Endothelial cell of hepatic sinusoid (primary cell): ENCODE measurements around the gene FAM170B.

ENCODE experiments used
- in situ Hi-C: cut with HindIII; loops from 2 replicates; pipeline ENCODE4 v1.10.0; 2017; ENCODE audit warnings: low sequenced_read_pairs

The FAM170B gene

DNA sequence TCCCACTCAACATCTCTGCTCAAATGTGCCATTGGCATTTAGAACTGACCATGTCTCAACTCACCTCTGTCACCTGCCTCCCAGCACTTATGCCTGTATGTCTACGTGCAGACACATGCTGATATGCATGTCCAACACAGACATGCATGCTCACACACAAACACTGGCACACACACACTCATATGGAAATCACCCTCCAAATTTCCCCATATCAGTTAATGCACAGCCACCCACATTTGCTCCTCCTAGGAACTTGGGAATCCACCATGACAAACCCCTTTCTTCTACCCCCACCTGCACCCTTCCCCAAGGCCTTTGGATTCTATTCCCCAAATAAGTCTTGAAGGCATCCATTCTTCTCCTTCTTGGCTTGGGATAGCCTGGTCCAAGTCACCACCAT, 4.4 kb downstream of the FAM170B start:
- in situ Hi-C loops = no loop called here

DNA sequence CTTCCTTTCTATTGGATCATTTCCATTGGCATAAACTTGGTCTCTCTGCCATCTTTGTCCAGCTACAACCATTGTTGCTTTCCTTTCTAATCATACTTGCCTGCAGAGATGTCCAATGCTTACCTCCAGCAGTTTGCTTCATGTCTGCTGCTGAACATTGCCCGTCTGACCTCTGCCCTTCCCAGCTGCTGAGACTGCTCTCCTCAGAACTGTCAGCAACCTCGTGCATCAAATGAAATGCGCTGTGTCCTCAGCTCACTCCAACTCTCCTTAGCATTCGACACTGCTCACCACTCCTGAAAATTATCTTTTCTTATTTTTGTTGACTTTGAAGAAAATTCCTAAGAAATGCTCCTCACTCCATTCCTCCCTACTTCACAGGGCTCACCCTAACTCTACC, 5.0 kb downstream of the FAM170B start:
- in situ Hi-C loops = no loop called here

DNA sequence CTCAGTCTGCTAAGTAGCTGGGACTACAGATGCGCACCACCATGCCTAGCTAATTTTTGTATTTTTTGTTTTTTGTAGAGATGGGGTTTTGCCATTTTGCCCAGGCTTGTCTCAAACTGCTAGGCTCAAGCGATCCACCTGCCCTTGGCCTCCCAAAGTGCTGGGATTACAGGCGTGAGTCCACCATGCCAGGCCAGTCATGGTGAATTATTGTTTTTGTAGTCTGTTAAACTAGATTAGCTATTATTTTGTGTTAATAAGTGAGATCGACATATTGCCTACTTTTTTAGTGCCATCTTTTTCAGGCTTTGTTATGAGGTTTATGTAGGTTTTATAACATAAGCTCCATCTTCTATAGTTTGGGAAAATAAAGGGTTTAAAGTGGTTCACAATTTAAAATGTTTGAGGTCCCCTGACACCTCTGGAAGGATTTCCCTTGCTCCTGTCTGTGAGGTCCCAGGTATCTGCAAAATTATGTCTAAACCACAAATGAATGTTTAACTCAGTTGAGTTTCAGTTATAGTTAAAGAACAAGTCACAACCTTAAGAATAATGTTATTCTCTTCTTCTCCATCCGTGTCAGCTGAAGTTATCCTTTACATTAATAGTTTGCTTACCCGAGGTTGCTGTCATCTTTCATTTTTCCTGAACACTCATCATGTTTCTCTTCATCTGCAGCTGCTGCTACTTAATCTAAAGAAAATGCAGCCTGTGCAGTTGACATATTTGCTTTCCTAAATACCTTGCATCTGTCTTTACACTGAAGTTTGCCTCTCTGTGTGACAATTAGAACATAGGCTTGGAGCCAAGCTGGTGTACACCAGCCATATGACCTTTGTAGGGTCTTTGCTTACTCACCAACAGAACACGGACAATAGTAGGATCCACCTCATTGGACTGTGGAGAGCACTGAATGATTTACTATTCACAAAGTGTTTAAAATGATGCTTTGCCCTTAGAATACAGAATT, 9.6 kb downstream of the FAM170B start:
- in situ Hi-C loops = no loop called here

DNA sequence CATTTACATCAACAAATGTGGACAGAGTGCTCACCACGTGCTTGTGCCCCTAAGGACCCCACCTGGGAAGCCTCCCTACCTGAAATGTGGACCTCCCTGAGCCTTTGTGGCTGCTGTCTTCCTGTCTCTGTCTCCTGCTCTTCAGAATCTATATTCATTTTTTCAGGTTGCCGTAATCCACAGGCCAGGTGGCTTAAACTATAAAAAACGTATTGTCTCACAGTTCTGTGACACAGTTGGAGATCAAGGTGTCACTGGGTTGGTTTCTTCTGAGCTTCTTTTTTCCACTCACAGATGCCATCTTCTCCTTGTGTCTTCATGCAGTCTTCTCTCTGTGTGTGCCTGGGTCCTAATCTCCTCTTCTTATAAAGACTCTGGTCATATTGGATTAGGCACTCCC, 12.9 kb downstream of the FAM170B start:
- in situ Hi-C loops = no loop called here

DNA sequence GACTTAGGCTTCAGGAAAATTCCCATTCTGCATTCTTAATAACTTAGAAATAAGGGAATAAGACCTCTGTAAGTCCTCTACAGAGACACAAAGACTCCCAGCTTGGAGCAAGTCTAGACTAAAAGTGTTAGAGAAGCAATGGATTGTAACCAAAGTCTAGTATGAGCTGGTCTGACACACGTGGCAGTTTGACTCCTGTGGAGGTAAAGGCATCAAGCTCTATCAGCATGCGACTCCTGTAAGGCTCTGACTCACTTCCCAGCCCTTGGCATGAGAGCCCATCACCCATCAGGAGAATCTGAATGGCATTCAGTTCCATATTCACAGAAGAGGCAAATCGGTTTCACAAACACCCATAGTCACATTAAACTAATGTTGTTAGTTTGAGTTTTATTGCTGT, 14.1 kb downstream of the FAM170B start:
- in situ Hi-C loops = no loop called here

DNA sequence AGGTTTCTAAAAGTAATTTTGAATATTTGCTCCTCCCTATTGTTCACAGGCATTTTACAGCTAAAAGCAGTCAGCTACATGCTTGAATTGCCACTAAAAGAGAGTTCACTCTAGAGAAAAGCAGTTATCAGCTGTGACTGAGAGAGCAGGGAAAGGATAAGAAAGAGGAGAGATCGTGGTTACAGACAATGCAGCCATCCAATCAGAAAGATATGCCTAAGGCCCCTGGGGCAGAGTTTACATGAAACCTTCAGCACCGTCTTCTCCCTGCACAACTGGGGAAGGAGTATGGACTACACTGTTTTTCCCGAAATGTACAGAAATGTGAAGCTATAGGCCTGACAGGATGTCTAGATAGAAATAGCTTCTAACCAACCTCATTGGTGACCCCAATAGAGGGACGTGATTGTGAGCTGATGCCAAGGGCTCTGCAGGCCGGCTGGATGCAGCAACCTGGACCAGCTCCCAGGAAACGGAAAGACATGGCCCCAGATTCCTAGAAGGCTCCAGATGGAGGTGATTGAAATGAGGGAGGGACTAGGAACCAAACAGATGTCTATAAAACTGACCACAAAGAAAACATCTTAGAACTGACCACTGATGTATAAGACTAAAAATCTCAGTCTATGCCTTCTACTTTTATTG, 15.3 kb downstream of the FAM170B start:
- in situ Hi-C loops = no loop called here

DNA sequence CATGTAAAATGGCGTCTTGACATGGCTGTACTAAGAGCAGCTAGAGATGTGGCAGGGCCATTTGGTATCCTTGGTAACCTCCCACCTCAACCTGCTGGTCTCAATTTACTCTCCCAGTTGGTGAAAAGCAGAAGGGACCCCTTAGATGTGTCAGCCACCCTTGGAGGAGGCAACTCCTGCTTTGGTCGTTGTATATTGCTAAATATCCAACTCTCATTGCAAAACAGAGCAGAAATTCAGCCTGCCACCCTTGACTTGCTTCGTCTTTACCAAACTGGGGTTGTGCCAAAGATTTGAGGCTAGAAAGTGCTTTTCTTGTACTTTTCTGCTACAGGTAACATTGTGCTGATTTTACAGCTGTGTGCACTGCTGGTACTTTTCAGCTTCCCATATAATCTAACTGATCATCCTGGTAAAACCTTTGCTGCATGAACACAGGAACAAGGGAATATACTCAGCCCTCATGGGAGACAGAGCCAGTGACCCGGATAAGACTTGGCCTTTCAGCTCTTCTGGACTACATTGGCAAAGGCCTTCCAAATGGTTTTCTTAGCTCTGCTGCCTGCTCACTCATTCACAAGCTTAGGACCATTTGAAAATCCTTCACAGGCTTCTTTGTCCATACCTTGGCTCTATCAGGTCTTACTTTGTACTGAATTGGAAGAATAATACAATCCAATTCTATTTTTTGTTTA, 16.3 kb downstream of the FAM170B start:
- in situ Hi-C loops = no loop called here

DNA sequence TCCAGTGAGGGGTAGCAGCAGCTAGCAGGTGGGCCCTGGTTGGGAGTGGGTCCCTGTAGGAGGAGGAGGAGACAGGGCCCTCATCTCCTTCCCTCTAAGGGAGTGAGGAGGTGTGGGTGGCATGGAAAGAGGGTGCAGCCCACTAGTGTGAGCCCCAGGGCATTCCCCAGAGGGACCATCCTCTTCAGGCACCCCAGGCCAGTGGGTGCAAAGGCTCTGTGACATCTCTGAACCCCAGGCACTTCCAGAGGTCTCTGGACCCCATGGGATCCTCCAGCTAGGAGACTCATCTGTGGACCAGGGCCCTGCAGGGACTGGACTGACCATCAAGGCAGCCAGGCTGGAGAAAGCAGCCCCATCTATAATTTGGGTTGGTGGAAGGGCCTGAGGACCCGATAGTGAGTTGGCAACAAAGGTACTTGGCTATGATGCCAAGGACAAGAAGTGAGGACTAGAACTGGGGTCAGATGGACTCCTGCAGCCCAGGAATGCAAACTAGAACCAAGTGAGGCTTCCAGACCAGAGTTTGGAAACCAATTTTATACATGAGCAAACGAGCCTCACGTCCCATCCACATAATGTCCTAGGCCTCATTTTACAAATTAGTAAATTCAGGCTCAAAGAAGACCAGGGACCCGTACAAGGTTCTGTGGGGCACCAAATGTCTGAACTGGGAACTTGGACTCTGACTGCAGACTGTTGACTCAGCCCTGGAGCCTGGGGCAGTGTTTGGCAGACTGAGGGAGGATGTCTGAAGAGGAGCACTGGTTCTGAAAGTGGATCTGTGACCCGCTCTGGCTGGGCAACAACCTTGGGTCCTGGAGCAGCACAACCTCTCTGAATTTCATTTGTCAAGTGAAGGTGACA, 17.1 kb downstream of the FAM170B start:
- in situ Hi-C loops = no loop called here

DNA sequence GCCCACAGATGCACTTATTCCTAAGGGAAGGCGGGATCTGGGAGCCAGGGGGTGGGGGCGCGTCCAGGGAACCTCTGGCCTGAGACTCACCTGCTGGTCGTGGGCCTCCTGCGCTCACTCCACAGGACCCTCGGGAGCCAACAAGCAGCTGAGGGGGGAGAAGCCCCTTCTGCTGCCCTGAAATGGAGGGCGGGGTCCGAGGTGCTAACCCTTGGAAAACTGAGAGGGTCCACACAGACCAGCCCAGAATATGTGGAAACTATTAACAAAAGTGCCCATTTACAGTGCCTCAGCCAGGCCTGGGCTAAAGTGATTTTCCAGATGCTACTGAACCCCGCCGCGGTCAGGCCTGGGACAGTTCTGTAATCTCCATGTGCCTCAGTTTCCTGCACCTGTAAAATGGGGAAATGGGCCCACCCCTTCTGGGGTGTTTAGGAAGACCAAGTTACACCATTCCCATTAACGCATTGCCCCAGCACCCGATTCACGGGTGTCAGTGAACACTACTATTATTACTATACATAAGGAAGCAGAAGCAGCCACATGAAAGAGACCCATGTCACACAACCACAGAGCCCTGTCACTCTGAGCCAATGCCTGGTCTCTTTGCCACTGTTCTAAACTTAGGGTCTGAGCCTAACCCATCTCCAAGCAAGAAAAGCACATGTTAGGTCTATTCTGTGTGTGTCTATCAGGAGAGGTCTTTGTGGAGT, 17.9 kb downstream of the FAM170B start:
- in situ Hi-C loops = no loop called here

DNA sequence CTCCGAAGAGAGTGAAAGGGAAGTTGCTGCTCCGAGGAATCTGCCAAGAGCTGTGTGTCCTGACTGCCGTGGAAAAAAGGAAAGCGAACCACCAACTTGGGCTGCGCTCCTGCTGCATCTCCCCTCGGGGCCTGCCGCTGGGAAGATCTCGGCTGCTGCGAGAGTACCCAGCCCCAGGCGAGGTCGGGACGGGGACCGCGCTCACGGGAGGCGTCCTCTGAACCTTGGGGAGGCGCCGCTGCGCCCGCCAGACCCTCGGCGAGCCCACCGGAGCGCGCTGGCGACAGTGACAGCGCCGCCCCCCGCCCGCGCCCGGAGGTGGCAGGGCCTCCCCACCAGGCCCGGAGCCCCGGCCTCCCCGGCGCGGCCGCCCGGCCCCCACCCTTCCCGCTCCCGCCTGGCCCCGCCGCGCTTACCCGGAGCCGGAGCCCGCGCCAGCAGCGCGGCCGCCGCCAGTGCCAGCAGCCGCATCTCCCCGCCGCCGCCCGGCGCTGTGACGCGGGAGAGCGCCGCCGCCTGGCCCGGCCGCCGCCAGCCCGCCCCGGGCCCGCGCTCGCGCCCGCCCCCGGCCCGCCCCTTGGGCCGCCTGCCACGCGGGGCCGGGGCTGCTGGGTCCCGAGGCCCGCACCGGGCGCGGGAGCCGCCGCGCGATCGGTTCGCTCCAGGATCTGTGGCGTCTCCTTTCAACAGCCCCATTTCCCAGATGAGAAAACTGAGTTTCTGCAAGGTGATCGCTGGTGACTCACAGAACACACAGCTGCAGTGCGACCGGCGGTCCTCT, 18.6 kb downstream of the FAM170B start, which contains the start of gene VSTM4:
Gene VSTM4, minus strand, starts transcription at position 508 of the 781 bp plus-strand sequence. Its CDS starts 37 bp downstream, at position 471.
- in situ Hi-C loops = no loop called here

DNA sequence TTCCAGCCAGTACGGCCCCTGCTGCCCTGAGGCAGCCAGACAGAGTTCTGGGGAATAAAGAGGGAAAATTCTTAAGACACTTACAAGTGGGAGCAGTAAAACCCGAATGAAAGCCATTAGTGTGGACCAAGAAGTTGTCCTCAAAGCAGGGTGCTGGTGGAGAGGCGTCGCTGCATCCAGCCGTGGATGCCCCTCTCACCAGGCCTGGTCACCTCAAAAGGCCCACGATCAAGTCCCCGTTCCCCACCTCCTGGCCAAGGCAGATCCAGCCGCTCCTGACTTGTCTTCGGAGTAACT, 19.2 kb downstream of the FAM170B start:
- in situ Hi-C loops = no loop called here

DNA sequence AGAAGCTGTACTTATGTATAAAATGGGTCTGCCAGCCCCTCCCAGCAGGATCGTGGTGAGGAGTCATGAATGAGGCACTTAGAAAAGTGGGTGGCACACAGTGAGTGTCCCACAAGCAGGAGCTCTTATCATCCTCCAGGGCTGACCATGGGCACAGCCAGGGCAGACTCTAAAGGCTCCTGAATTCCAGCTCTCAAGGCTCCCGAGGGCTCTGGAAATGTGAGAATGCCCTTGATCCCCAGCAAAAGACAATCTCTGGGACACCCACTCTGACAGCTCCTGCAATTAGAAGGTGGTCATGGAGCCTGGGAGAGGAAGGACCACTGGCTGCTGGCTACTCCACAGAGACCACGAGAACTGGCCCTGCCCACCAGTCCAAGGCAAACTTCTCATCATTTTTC, 20.1 kb downstream of the FAM170B start:
- in situ Hi-C loops = no loop called here

DNA sequence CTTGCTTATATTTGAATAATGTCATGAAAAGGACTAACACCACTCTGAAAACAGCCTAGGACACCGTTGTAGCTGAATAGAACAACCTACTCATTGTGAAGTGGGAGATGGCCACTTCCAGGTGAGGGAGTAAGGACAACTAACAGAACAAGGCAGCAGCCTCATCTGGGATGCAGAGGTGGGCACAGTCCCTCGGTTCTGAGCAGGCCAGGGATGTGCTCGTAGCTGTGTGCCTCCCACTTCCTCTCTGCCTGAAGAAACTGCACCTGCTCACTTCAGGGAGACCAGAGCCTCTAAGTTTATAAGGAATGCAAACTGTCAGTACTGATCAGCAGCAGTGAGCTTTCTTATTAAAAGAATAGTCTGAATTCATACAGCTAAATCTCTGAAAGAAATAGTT, 21.0 kb downstream of the FAM170B start:
- in situ Hi-C loops = no loop called here

DNA sequence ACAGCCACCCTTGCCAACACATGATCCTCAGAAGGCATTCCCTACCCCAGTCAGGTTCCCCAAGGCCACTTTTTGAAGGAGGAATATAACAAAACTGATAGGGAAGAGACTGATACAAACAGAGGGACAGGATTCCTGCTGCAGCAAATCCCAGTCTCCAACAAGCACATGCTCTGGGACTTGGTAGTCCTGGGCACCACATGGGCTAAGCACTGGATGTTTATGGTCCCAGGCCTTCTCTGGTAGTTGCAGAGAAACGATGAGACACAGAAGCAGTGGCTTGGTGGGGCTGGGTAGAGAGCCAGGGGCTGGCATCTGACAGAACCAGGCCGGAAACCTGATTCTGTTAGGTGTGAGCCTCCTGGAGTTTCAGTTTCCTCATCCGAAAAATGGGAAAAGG, 21.7 kb downstream of the FAM170B start:
- in situ Hi-C loops = no loop called here

DNA sequence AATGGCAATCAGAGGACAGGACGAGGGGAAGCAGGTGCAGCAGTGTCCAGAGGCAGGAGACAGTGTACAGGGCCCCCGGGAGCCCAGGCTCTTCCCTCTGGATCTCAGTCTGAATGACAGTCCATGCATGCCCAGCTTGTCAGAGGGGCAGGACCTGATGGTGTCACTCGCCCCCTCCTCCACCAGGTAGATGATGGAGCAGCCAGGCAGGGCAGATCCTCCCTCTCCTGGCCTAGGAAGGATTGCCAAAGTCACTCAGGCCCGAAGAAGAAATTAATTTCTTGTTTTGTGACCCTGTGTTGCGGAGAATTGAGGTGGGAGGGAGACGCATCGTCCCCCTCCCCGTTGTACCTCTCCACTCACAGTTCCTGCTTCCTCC, 22.5 kb downstream of the FAM170B start:
- in situ Hi-C loops = no loop called here

DNA sequence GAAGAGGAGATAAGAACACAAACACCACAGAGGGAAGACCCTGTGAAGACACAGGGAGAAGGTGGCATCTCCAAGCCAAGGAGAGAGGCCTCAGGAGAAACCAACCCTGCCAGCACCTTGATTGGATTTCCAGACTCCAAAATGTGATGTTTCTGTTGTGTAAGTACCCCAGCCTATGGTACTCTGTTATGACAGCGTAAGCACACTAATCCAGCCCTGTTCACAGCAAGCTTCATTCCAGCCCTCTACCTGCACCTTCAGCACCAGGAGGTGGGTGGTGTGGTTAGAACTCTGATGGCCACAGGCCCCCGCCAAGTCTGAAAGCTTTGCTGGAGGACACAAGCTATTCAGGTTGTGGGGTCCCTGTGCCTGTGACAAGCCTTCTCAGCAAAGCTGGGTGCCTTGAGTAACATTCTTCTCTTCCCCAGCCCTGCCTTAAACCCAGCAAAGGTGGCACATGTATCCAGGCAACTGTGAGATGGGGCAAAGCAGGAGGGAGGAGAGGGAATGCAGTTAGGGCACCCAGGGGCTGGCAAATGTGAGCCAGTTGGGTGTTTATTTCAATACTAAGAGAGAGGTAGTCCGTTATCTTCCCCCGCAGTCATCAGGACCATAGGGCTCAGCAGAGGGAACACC, 23.0 kb downstream of the FAM170B start:
- in situ Hi-C loops = no loop called here

DNA sequence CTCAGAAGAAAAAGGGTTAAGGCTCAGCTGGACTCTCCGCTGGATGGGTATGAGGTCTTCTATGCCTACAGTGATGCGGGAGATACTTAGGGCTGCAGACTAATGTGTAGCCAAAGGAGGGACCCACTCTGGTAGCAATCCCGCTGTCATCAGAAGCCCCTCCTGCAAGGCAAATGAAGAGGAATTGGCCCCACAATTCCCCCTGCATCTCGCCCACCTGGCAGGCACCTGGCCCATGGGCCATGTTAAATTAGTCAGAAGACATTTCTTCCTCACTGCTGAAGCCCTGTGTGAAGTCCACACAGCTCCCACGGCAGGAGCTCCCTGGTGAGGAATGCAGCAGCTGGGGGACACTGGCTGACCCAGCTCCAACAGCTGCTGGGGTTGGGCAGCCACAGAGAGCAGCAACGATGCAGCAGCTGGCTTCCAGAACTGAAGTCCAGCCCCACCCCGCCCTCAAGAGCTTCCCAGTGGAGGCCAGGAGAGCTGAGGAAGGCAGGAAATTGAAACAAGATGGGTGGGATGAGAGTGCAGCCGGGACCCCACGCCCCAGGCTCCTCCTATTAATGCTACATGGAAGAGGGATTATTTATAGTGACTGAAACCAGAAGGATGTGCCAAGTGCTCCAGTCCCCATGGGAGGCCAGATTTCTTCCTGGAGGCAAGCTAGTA, 24.0 kb downstream of the FAM170B start:
- in situ Hi-C loops = no loop called here

DNA sequence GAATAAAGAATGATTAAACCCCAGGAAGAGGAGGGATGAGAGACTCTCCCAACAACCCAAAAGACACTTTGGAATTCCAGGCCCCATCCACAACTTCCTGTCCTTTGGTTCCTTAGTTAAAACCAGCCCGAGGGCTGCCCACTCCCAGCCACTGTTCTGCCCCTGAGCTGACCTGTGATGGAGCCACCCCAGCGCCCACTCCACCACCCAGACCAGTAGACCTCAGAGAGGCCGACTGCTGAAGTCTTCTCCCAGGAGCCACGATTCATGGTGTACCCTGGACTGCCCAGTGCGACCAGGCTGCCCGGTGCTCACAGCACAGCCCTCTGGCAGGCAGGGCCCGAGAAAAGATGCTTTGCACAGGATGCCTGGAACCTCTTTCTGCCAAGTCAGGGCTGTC, 25.2 kb downstream of the FAM170B start:
- in situ Hi-C loops = no loop called here

DNA sequence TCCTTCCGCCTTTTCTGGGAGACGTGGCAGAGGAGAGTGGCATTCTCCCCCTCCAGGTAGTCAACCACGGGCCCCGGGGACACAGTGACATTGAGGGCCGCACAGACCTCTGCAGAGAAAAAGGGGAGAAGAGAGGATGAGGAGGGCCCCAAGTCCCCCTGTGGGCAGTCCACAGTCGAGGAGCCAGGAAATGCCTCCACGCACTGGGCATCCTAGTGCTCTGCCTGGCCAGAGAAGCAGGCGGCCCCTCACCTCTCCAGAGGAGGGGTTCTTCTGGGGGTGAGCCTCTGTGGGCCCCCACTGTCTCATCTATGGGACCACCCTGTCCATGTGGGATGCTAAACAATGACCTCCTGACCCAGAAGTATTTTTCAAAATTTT, 25.9 kb downstream of the FAM170B start:
- in situ Hi-C loops = no loop called here
